Small intestine (tissue), 7 donors: ENCODE measurements around the gene PLA2G4F. TPM values are rescaled to one million over a fixed set of nuclear protein-coding genes. Genes with fewer than 3 reads are reported as not detected.
A peak's percentile ranks its signal among the peaks of the same experiment; 100 is the strongest.
"Not testable (repeated sequence)": the region's sequence is repeated elsewhere in the genome, so short reads cannot be mapped to it uniquely, and the experiment has no call there.

Source experiments
- DNase-seq, 2 donors: peaks; one replicate each; pipeline versions ENCODE4 v3.0.0 to v3.0.0-alpha.2; 2013
- FAIRE-seq: peaks from 2 replicates; lab custom pipeline; 2012; peaks lifted over from hg19 to GRCh38; lab: Jason Lieb, UNC
- H3K27ac ChIP-seq, 3 donors: one replicate each; pipeline ENCODE4 v1.5.1; 2013; ENCODE audit warnings: low read length in 2 of 3, mild to moderate bottlenecking in 2 of 3, control low read depth in 1 of 3, inconsistent platforms in 1 of 3, low read depth in 1 of 3, moderate library complexity in 1 of 3
- H3K27me3 ChIP-seq, 3 donors: one replicate each; pipeline ENCODE4 v1.6.1; 2013; ENCODE audit warnings: low read length in 3 of 3, inconsistent platforms in 1 of 3; ENCODE audit not compliant: control insufficient read depth in 3 of 3, insufficient read depth in 3 of 3
- H3K36me3 ChIP-seq, 3 donors: one replicate each; pipeline ENCODE4 v1.6.1; 2013; ENCODE audit warnings: low read length in 3 of 3, inconsistent platforms in 1 of 3, low read depth in 1 of 3, mild to moderate bottlenecking in 1 of 3, moderate library complexity in 1 of 3; ENCODE audit not compliant: control insufficient read depth in 3 of 3, insufficient read depth in 2 of 3
- H3K4me1 ChIP-seq, 3 donors: one replicate each; pipeline ENCODE4 v1.6.1; 2013; ENCODE audit warnings: low read length in 2 of 3, inconsistent platforms in 1 of 3, low read depth in 1 of 3, mild to moderate bottlenecking in 1 of 3, moderate library complexity in 1 of 3; ENCODE audit not compliant: control insufficient read depth in 3 of 3, insufficient read depth in 2 of 3
- H3K4me3 ChIP-seq, 3 donors: one replicate each; pipeline ENCODE4 v1.5.1; 2013; ENCODE audit warnings: low read length in 3 of 3, control low read depth in 1 of 3, inconsistent platforms in 1 of 3, low read depth in 1 of 3, mild to moderate bottlenecking in 1 of 3, moderate library complexity in 1 of 3
- H3K9me3 ChIP-seq, 2 donors: one replicate each; pipeline ENCODE4 v1.6.1; 2013; ENCODE audit warnings: low read depth in 1 of 2, low read length in 1 of 2; ENCODE audit not compliant: control insufficient read depth in 2 of 2, insufficient read depth in 1 of 2
- WGBS, 3 donors: extraction: QIAGEN DNeasy Blood & Tissue Kit; methylation state at CpG; one replicate each; pipeline ENCODE4 v1.1.7; 2013; 5-methylcytosine and 5-hydroxymethylcytosine counted together
- polyA plus RNA-seq, 4 donors: library from polyadenylated mRNA; stranded (reverse) in 3 of 4; unstranded in 1 of 4; fragments of 200-250 nt in 3 of 4; fragments of 120-200 nt in 1 of 4; gene quantifications; one replicate each; pipeline versions ENCODE4 v1.2.1 to v1.2.3, GENCODE V29; 2013
- donor health status: healthy with polysubstance abuse.
- donor health status: control.
- donor health status: control.
- donor health status: Bipolar disorder and iron deficiency.
- donor health status: healthy.

PLA2G4F gene
- polyA plus RNA-seq, 4 donors, result 3.2 to 27.5 (median 11.0) TPM

DNA sequence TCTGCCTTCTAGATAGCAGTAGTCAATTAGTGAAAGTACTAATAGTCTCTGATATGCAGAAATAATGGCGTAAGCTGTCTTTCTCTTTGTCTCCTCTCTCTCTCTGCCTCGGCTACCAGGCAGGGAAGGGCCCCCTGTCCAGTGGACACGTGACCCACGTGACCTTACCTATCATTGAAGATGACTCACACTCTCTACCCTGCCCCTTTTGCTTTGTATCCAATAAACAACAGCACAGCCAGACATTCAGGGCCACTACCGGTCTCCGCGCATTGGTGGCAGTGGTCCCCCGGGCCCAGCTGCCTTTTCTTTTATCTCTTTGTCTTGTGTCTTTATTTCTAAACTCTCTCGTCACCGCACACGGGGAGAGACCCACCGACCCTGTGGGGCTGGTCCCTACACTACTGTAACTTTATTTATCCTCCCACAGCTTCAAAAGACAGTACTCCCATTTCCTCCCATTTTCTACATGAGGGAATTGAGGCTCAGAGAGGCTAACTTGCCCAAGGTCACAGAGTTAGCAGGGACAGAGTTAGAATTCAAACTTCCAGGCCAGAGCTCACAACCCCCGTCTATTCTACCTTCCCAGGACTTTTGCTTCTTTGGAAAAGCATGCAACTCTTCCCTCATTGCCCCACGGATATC lies 64.6 kb downstream of the PLA2G4F start:
- not testable (repeated sequence) for H3K4me1 ChIP-seq, H3K36me3 ChIP-seq, H3K27ac ChIP-seq, H3K9me3 ChIP-seq, H3K27me3 ChIP-seq, DNase-seq, FAIRE-seq, H3K4me3 ChIP-seq
- WGBS, 3 donors, result 77 to 85% (median 79%) methylated on average over 11 to 14 of the region's 14 CpGs

- peaks cover 0 to 8% (median 0%) of the 10 kb centered on the region in 3 donors for H3K4me1 ChIP-seq
- 74 to 84% (median 83%) methylated on average over 9 of the region's 9 CpGs for WGBS, 3 donors
- FAIRE-seq, result no peak
Observed at GRCh38 chr15:42090781-42091180, 65.7 kb downstream of the PLA2G4F start.

DNA sequence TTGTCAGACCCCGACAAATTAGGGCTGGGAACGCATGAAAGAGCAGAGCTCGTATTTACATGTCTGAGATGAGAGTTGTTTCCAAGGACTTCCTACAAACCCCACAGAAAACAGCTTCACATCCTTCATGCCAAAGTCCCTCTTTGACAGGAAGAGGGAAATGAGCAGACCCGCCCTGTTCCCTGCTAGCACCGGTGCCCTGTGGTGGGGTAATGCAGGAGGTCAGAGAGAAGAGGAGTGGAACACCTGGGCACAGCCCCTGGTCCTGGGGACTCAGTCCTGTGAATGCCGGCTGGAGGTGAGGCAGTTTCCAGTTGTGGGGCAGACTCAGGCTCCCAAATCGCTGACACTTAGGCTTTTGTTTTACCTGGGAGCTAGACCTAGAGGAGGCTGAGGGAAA lies 66.1 kb downstream of the PLA2G4F start:
- no peaks in the 10 kb centered on the region for H3K9me3 ChIP-seq
- H3K36me3 ChIP-seq, result no peaks in the 10 kb centered on the region
- 36 to 48% (median 46%) methylated on average over 7 of the region's 7 CpGs for WGBS, 3 donors
- H3K4me3 ChIP-seq, result no peak overlapping the region
- H3K27me3 ChIP-seq, result no peaks in the 10 kb centered on the region
- DNase-seq, result peak; percentile 40 to 69
- H3K27ac ChIP-seq, result no peak overlapping the region
- peaks cover 0 to 8% (median 0%) of the 10 kb centered on the region in 3 donors for H3K4me1 ChIP-seq
- FAIRE-seq, result no peak

More at GRCh38 chr15:42090781-42091180, 65.7 kb downstream of the PLA2G4F start:
- DNase-seq, result no peak
- Histone ChIP-seq H3K27ac (no peak overlapping the region), H3K27me3 (no peaks in the 10 kb centered on the region), H3K9me3 (no peaks in the 10 kb centered on the region), H3K4me3 (no peak overlapping the region), H3K36me3 (no peaks in the 10 kb centered on the region)

DNA sequence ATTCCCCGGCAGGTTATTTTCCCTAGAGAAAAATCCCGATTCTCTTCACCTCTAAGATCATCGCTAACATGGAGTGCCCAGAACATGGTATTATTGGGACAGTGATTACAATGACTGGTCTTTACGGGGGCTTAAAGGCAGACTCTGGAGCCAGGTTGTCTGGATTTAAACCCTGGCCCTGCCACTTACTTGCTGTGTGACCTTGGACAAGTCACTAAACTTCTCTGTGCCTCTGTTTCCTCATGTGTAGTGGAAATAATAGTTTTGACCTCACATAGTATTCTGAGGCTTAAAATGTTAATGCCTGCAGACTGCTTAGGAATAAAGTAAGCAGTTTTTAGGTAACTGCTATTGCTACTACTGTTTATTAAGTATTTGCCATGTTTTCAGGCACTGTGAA lies 66.5 kb downstream of the PLA2G4F start:
- no peaks in the 10 kb centered on the region for H3K27me3 ChIP-seq
- H3K4me1 ChIP-seq, result peaks cover 0 to 8% (median 0%) of the 10 kb centered on the region in 3 donors
- FAIRE-seq, result no peak
- WGBS, 3 donors, result 93 to 98% (median 95%) methylated on average over 4 of the region's 4 CpGs
- no peaks in the 10 kb centered on the region for H3K36me3 ChIP-seq
- no peaks in the 10 kb centered on the region for H3K9me3 ChIP-seq
- H3K27ac ChIP-seq, result no peak overlapping the region
- DNase-seq, result no peak
- no peak overlapping the region for H3K4me3 ChIP-seq

Other genes with a start within 250 kb of the PLA2G4F start
- gene EHD4, start 184.1 kb downstream of the PLA2G4F start, polyA plus RNA-seq, result 10 to 100 TPM in 2 of 4 donors, 1 to 10 TPM in 2; 9.4 to 14.1 (median 11.5) TPM
- under 1 TPM in 2 of 4 donors, not detected in 2; 0.13 to 0.80 TPM for gene PLA2G4E, start 135.6 kb downstream of the PLA2G4F start, polyA plus RNA-seq
- gene PLA2G4D, start 62.1 kb downstream of the PLA2G4F start, polyA plus RNA-seq, result under 1 TPM in 3 of 4 donors, not detected in 1; 0.18 to 0.22 (median 0.18) TPM
- gene VPS39, start 51.7 kb upstream of the PLA2G4F start, polyA plus RNA-seq, result 10 to 100 TPM; 28.2 to 58.3 (median 41.4) TPM
- gene GANC, start 116.6 kb upstream of the PLA2G4F start, polyA plus RNA-seq, result 10 to 100 TPM in 3 of 4 donors, 1 to 10 TPM in 1; 5.1 to 25.8 (median 11.1) TPM
- gene TMEM87A, start 116.8 kb upstream of the PLA2G4F start, polyA plus RNA-seq, result 10 to 100 TPM; 10.5 to 68.6 (median 24.3) TPM
- 100 to 1,000 TPM in 1 of 4 donors, 10 to 100 TPM in 2, 1 to 10 TPM in 1; 5.2 to 248 (median 18.6) TPM for gene CAPN3, start 202.9 kb upstream of the PLA2G4F start, polyA plus RNA-seq